Activated naive CD4-positive, alpha-beta T cell treated with anti-CD3 and anti-CD28 coated beads for 36 hours (primary cell): ENCODE data around the gene FBXO28. TPM values are rescaled to one million over a fixed set of nuclear protein-coding genes. Genes with fewer than 3 reads are reported as not detected.
A peak's percentile ranks its signal among the peaks of the same experiment; 100 is the strongest.
"Not testable (repeated sequence)": the region's sequence is repeated elsewhere in the genome, so short reads cannot be mapped to it uniquely, and the experiment has no call there.

Experiments used
- CTCF ChIA-PET: fragments of 350-600 bp; sonication (Branson Sonifier 250); formaldehyde crosslinking; loops from one replicate; lab custom pipeline; 2021; ENCODE audit warnings: antibody characterized with exemption; lab: Charles Lee
- DNase-seq: peaks from one replicate; pipeline ENCODE4 v3.0.0-alpha.2; 2020
- H3K27ac Mint-ChIP-seq: one replicate; pipeline ENCODE4 v1.8.0; 2021; ENCODE audit warnings: mild to moderate bottlenecking, mixed read lengths
- H3K27me3 Mint-ChIP-seq: one replicate; pipeline ENCODE4 v1.8.0; 2021; ENCODE audit warnings: low read depth, mixed read lengths
- H3K36me3 Mint-ChIP-seq: one replicate; pipeline ENCODE4 v1.8.0; 2021; ENCODE audit warnings: low read depth, mixed read lengths
- H3K4me1 Mint-ChIP-seq: one replicate; pipeline ENCODE4 v1.8.0; 2021; ENCODE audit warnings: low read depth, mixed read lengths
- H3K4me3 Mint-ChIP-seq: one replicate; pipeline ENCODE4 v1.8.0; 2021; ENCODE audit warnings: mild to moderate bottlenecking, moderate library complexity, mixed read lengths
- H3K9me3 Mint-ChIP-seq: one replicate; pipeline ENCODE4 v1.8.0; 2021; ENCODE audit warnings: mixed read lengths
- intact Hi-C: fragments of 100-400 bp; cut with micrococcal nuclease; formaldehyde crosslinking; loops from one replicate; pipeline ENCODE4 v1.15.1; 2023
- total RNA-seq, 2 experiments: library from RNA; stranded (reverse); gene quantifications; one replicate each; pipeline ENCODE4 v1.2.3, GENCODE V29; 2021

The FBXO28 gene
- total RNA-seq, 2 experiments from 2014 or later, result 9.6 to 9.7 TPM

GRCh38 chr1:224199679-224200078 is 85.8 kb downstream of the FBXO28 start:
- H3K27me3 Mint-ChIP-seq, result no peaks in the 10 kb centered on the region
- H3K36me3 Mint-ChIP-seq, result peaks cover 3% of the 10 kb centered on the region
- intact Hi-C loops, result no loop called here
- no peak overlapping the region for H3K4me3 Mint-ChIP-seq
- peaks cover 6% of the 10 kb centered on the region for H3K4me1 Mint-ChIP-seq
- no peak for DNase-seq
- H3K27ac Mint-ChIP-seq, result no peak overlapping the region
- no peaks in the 10 kb centered on the region for H3K9me3 Mint-ChIP-seq
- CTCF ChIA-PET, result no interaction called here

GRCh38 chr1:224201383-224201782 is 87.5 kb downstream of the FBXO28 start:
- intact Hi-C loops, result no loop called here
- DNase-seq, result no peak
- CTCF ChIA-PET, result no interaction called here
- H3K36me3 Mint-ChIP-seq, result no peaks in the 10 kb centered on the region
- H3K4me1 Mint-ChIP-seq, result peaks cover 11% of the 10 kb centered on the region
- no peaks in the 10 kb centered on the region for H3K9me3 Mint-ChIP-seq
- H3K4me3 Mint-ChIP-seq, result no peak overlapping the region
- H3K27ac Mint-ChIP-seq, result no peak overlapping the region
- no peaks in the 10 kb centered on the region for H3K27me3 Mint-ChIP-seq

GRCh38 chr1:224201853-224202252 is 87.9 kb downstream of the FBXO28 start:
- no peak for DNase-seq
- no peaks in the 10 kb centered on the region for H3K9me3 Mint-ChIP-seq
- H3K4me1 Mint-ChIP-seq, result peaks cover 11% of the 10 kb centered on the region
- no peak overlapping the region for H3K27ac Mint-ChIP-seq
- H3K36me3 Mint-ChIP-seq, result no peaks in the 10 kb centered on the region
- intact Hi-C loops, result no loop called here
- no peaks in the 10 kb centered on the region for H3K27me3 Mint-ChIP-seq
- no peak overlapping the region for H3K4me3 Mint-ChIP-seq
- CTCF ChIA-PET, result no interaction called here

GRCh38 chr1:224203243-224204016 is 89.5 kb downstream of the FBXO28 start:
- no peaks in the 10 kb centered on the region for H3K9me3 Mint-ChIP-seq
- H3K36me3 Mint-ChIP-seq, result no peaks in the 10 kb centered on the region
- no peak overlapping the region for H3K27ac Mint-ChIP-seq
- H3K4me3 Mint-ChIP-seq, result no peak overlapping the region
- H3K27me3 Mint-ChIP-seq, result no peaks in the 10 kb centered on the region
- intact Hi-C loops, result no loop called here
- no peak for DNase-seq
- CTCF ChIA-PET, result no interaction called here
- H3K4me1 Mint-ChIP-seq, result peaks cover 11% of the 10 kb centered on the region

- intact Hi-C loops, result loop anchor here (1.0 kb wide), 2 partner anchors 23 to 36 kb away; no protein-coding TSS in a partner anchor
- CTCF ChIA-PET, result interaction anchor here (0.9 to 1.7 kb wide), 3 partner anchors 37 to 89 kb away, joined by 3 to 7 read pairs (median 3); no protein-coding TSS in a partner anchor
Observed at GRCh38 chr1:224205438-224205840, 91.5 kb downstream of the FBXO28 start.

GRCh38 chr1:224205931-224206538 is 92.1 kb downstream of the FBXO28 start:
- intact Hi-C loops, result loop anchor here (1.0 kb wide), 2 partner anchors 24 to 37 kb away; no protein-coding TSS in a partner anchor
- not testable (repeated sequence) for H3K9me3 Mint-ChIP-seq, H3K4me3 Mint-ChIP-seq, DNase-seq, H3K27me3 Mint-ChIP-seq, H3K27ac Mint-ChIP-seq, H3K36me3 Mint-ChIP-seq
- H3K4me1 Mint-ChIP-seq, result peaks cover 11% of the 10 kb centered on the region
- CTCF ChIA-PET, result interaction anchor here (0.5 to 1.7 kb wide), 4 partner anchors 10 to 581 kb away, joined by 3 to 7 read pairs (median 3); no protein-coding TSS in a partner anchor

More at GRCh38 chr1:224205438-224205840, 91.5 kb downstream of the FBXO28 start:
- Mint-ChIP-seq H3K4me1 (peaks cover 11% of the 10 kb centered on the region), H3K27me3 (no peaks in the 10 kb centered on the region), H3K9me3 (no peaks in the 10 kb centered on the region), H3K36me3 (no peaks in the 10 kb centered on the region), H3K27ac (no peak overlapping the region), H3K4me3 (no peak overlapping the region)
- peak; percentile 63 for DNase-seq

- Mint-ChIP-seq H3K27ac (no peak overlapping the region), H3K27me3 (no peaks in the 10 kb centered on the region), H3K9me3 (no peaks in the 10 kb centered on the region), H3K4me1 (no peaks in the 10 kb centered on the region), H3K4me3 (no peak overlapping the region), H3K36me3 (no peaks in the 10 kb centered on the region)
- CTCF ChIA-PET, result no interaction called here
- peak; percentile 23 for DNase-seq
- intact Hi-C loops, result no loop called here
Observed at GRCh38 chr1:224211206-224211962, 97.5 kb downstream of the FBXO28 start.

Other genes with a start within 250 kb of the FBXO28 start
- gene DEGS1, start 69.1 kb downstream of the FBXO28 start, total RNA-seq, result 10 to 100 TPM in 1 of 2 experiments, 1 to 10 TPM in 1; 9.2 to 10.1 TPM
- gene NVL, start 216.1 kb downstream of the FBXO28 start, total RNA-seq, result 10 to 100 TPM; 26.7 to 29.9 TPM
- gene CNIH4, start 242.8 kb downstream of the FBXO28 start, total RNA-seq, result 10 to 100 TPM; 34.7 to 35.1 TPM